ENCODE results near the gene TULP1. TPM values are rescaled to one million over a fixed set of nuclear protein-coding genes. Genes with fewer than 3 reads are reported as not detected.
A peak's percentile ranks its signal among the peaks of the same experiment; 100 is the strongest.

The TULP1 gene
- total and polyA plus RNA-seq, 2 of the 13 experiments (the other 11 are each of a cell fraction or from before 2014, with no cell fraction given): not detected

DNA sequence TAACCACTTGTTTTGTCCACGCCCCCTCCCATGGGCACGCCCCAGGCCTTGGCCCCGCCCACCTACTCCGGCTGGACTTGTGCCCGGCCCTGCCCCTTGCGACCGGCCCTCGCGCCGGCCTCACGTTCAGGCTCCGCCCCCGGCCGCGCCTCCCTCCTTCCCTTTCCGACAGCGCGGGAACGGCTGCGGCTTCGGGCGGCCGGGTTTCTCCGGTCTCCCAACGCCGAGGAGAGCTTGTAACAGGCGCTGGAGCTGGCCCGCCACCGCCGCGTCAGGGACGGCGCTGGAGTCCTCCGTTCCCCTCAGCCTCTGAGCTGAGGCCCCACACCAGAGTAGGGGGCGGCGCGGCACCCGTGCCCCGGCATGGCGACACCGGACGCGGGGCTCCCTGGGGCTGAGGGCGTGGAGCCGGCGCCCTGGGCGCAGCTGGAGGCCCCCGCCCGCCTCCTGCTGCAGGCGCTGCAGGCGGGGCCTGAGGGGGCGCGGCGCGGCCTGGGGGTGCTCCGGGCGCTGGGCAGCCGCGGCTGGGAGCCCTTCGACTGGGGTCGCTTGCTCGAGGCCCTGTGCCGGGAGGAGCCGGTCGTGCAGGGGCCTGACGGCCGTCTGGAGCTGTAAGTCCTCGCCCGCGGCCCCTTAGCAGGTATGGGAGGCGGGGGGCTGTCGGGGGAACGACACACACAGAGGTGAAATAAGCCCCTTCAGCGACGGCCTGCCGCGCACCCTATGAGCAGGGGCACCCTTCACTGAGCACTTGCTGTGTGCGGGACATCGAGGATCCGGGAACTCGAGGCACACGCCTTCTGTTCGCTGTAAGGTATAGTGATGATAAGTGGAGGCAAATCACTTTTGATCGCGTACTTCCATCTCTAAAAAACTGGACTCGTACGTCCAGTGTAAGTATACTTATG lies 60.3 kb downstream of the TULP1 start, which contains the start of gene FANCE (continued):
- TF ChIP-seq ZNF280B (CRISPR knock-in tag; IDR thresholded peaks at IDR 0.05; ENCODE audit: borderline replicate concordance): peak; percentile 67; the same call in 1 of the 2 replicates
- TF ChIP-seq KLF16 (CRISPR knock-in tag; IDR thresholded peaks at IDR 0.05): peak in 1 of 2 experiments; percentile 94; a peak in 2 of 4 replicates
- no peak for TF ChIP-seq SMAD9 (CRISPR knock-in tag; IDR thresholded peaks at IDR 0.05)
- no peak for TF ChIP-seq KDM6A (CRISPR knock-in tag; IDR thresholded peaks at IDR 0.05; ENCODE audit: low read depth)
- TF ChIP-seq ZBTB38 (CRISPR knock-in tag; IDR thresholded peaks at IDR 0.05): peak; percentile 14; the same call in 1 of the 2 replicates
- no peak for TF ChIP-seq NPAS2 (CRISPR knock-in tag; IDR thresholded peaks at IDR 0.05; ENCODE audit: borderline replicate concordance)
- TF ChIP-seq HOXD1 (CRISPR knock-in tag; IDR thresholded peaks at IDR 0.05): peak; percentile 52; the same call in 1 of the 2 replicates
- TF ChIP-seq SRSF1 (optimal IDR thresholded peaks at IDR 0.05; ENCODE audit: low read depth, low read length): peak; percentile 95
- no peak for TF ChIP-seq TCF7L2 (IDR thresholded peaks at IDR 0.05; ENCODE audit: low read depth, low read length)
- TF ChIP-seq ZNF292 (CRISPR knock-in tag; IDR thresholded peaks at IDR 0.05; ENCODE audit: borderline replicate concordance, low read depth): no peak
- TF ChIP-seq U2AF2 (IDR thresholded peaks at IDR 0.05; ENCODE audit: low read depth, low read length): no peak
- TF ChIP-seq TRIM24 (CRISPR knock-in tag; IDR thresholded peaks at IDR 0.05): no peak
- TF ChIP-seq MED13 (CRISPR knock-in tag; IDR thresholded peaks at IDR 0.05): no peak
- no peak for TF ChIP-seq NR2F6 (IDR thresholded peaks at IDR 0.05)
- TF ChIP-seq NR2F6 (CRISPR knock-in tag; IDR thresholded peaks at IDR 0.05): peak; percentile 44; the same call in 1 of the 2 replicates
- TF ChIP-seq ZNF775 (CRISPR knock-in tag; IDR thresholded peaks at IDR 0.05; ENCODE audit: borderline replicate concordance): no peak
- TF ChIP-seq, protein P1, sequence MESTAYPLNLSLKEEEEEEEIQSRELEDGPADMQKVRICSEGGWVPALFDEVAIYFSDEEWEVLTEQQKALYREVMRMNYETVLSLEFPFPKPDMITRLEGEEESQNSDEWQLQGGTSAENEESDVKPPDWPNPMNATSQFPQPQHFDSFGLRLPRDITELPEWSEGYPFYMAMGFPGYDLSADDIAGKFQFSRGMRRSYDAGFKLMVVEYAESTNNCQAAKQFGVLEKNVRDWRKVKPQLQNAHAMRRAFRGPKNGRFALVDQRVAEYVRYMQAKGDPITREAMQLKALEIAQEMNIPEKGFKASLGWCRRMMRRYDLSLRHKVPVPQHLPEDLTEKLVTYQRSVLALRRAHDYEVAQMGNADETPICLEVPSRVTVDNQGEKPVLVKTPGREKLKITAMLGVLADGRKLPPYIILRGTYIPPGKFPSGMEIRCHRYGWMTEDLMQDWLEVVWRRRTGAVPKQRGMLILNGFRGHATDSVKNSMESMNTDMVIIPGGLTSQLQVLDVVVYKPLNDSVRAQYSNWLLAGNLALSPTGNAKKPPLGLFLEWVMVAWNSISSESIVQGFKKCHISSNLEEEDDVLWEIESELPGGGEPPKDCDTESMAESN (CRISPR knock-in tag; conservative IDR thresholded peaks at IDR 0.05): peak; percentile 97
- TF ChIP-seq ZNF251 (CRISPR knock-in tag; IDR thresholded peaks at IDR 0.05): no peak
- TF ChIP-seq, protein P2, sequence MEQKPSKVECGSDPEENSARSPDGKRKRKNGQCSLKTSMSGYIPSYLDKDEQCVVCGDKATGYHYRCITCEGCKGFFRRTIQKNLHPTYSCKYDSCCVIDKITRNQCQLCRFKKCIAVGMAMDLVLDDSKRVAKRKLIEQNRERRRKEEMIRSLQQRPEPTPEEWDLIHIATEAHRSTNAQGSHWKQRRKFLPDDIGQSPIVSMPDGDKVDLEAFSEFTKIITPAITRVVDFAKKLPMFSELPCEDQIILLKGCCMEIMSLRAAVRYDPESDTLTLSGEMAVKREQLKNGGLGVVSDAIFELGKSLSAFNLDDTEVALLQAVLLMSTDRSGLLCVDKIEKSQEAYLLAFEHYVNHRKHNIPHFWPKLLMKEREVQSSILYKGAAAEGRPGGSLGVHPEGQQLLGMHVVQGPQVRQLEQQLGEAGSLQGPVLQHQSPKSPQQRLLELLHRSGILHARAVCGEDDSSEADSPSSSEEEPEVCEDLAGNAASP (CRISPR knock-in tag; IDR thresholded peaks at IDR 0.05; ENCODE audit: borderline replicate concordance): peak; percentile 41; the same call in 1 of the 2 replicates
- TF ChIP-seq GATAD1 (CRISPR knock-in tag; IDR thresholded peaks at IDR 0.05): peak; percentile 80
